ENCODE data around the gene CHD9. TPM values are rescaled to one million over a fixed set of nuclear protein-coding genes. Genes with fewer than 3 reads are reported as not detected.
A peak's percentile ranks its signal among the peaks of the same experiment; 100 is the strongest.

The CHD9 gene
- total RNA-seq, 3 donors from 2014 or later, result 65.4 to 95.9 (median 86.6) TPM

- Histone ChIP-seq H3K36me3 (ENCODE audit: low read depth) (no peaks in the 10 kb centered on the region), H3K9me3 (no peaks in the 10 kb centered on the region), H3K4me1 (ENCODE audit: low read depth) (peaks cover 62% of the 10 kb centered on the region), H3K4me3 (no peak overlapping the region)
- no peak for DNase-seq
- intact Hi-C loops (cut with DNase I, micrococcal nuclease), result no loop called here
- no peak for ATAC-seq
- TF ChIP-seq CTCF (IDR thresholded peaks at IDR 0.05), result no peak
Observed at GRCh38 chr16:53093162-53093744, 38.5 kb downstream of the CHD9 start.

- peaks cover 68% of the 10 kb centered on the region for H3K4me1 ChIP-seq (ENCODE audit: low read depth)
- H3K36me3 ChIP-seq (ENCODE audit: low read depth), result no peaks in the 10 kb centered on the region
- intact Hi-C loops (cut with DNase I, micrococcal nuclease), result no loop called here
- peak; percentile 81 for ATAC-seq
- DNase-seq, result peak; percentile 90 to 93 (median 91)
- TF ChIP-seq CTCF (IDR thresholded peaks at IDR 0.05), result no peak
- H3K4me3 ChIP-seq, result no peak overlapping the region
- no peaks in the 10 kb centered on the region for H3K9me3 ChIP-seq
Observed at GRCh38 chr16:53094013-53094630, 39.3 kb downstream of the CHD9 start.

- H3K36me3 ChIP-seq (ENCODE audit: low read depth), result no peaks in the 10 kb centered on the region
- DNase-seq, result no peak
- TF ChIP-seq CTCF (IDR thresholded peaks at IDR 0.05), result no peak
- no peaks in the 10 kb centered on the region for H3K9me3 ChIP-seq
- intact Hi-C loops (cut with DNase I, micrococcal nuclease), result no loop called here
- no peak for ATAC-seq
- peaks cover 54% of the 10 kb centered on the region for H3K4me1 ChIP-seq (ENCODE audit: low read depth)
- no peak overlapping the region for H3K4me3 ChIP-seq
Observed at GRCh38 chr16:53097190-53097589, 42.4 kb downstream of the CHD9 start.

- intact Hi-C loops (cut with DNase I, micrococcal nuclease), result no loop called here
- Histone ChIP-seq H3K4me3 (no peak overlapping the region), H3K4me1 (ENCODE audit: low read depth) (peaks cover 43% of the 10 kb centered on the region), H3K36me3 (ENCODE audit: low read depth) (no peaks in the 10 kb centered on the region), H3K9me3 (no peaks in the 10 kb centered on the region)
- no peak for TF ChIP-seq CTCF (IDR thresholded peaks at IDR 0.05)
- DNase-seq (peak; percentile 74 to 90 (median 82)), ATAC-seq (peak; percentile 66)
Observed at GRCh38 chr16:53098526-53099317, 43.9 kb downstream of the CHD9 start.

GRCh38 chr16:53099318-53100130 lies 44.7 kb downstream of the CHD9 start:
- DNase-seq (peak; percentile 92 to 95 (median 93)), ATAC-seq (peak; percentile 93)

More at GRCh38 chr16:53099318-53100130, 44.7 kb downstream of the CHD9 start:
- H3K36me3 ChIP-seq (ENCODE audit: low read depth), result no peaks in the 10 kb centered on the region
- intact Hi-C loops (cut with DNase I, micrococcal nuclease), result loop anchor here in 1 of 2 donors (5.0 kb wide), 1 partner anchor 42 kb away; no protein-coding TSS in a partner anchor
- H3K4me1 ChIP-seq (ENCODE audit: low read depth), result peaks cover 37% of the 10 kb centered on the region
- no peaks in the 10 kb centered on the region for H3K9me3 ChIP-seq
- TF ChIP-seq CTCF (IDR thresholded peaks at IDR 0.05), result no peak
- H3K4me3 ChIP-seq, result no peak overlapping the region

Measured in mucosa of descending colon (tissue), 3 donors.